ENCODE data around the gene TASP1. TPM values are rescaled to one million over a fixed set of nuclear protein-coding genes. Genes with fewer than 3 reads are reported as not detected.

TASP1 gene
- total RNA-seq, 1 donor from 2014 or later = 15.9 TPM

DNA sequence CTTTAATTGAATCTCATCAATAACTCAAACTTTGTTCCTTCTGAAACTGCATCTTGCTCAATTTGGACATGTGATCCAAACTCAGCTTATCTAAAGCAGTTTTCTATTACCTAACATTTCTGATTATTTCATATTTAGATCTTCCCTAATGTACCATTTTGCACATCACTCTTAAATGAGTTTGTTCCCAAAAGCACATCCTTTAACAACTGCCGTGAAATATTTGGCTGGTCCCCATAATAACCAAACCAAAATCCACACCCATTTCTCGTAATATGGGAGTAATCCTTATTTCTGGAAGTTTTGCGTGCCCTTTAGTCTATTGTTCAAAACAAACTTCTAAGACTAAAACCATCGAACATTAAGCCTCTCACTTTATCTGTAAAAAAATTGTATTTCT, 94.9 kb downstream of the TASP1 start:
- H3K36me3 Mint-ChIP-seq (ENCODE audit: low read depth, unreplicated experiment) = no peaks in the 10 kb centered on the region
- no peak for TF ChIP-seq CTCF (IDR thresholded peaks at IDR 0.05; ENCODE audit: unreplicated experiment)
- H3K27me3 Mint-ChIP-seq (ENCODE audit: unreplicated experiment) = no peaks in the 10 kb centered on the region
- H3K4me1 Mint-ChIP-seq (ENCODE audit: unreplicated experiment) = peaks cover 21% of the 10 kb centered on the region
- no peak overlapping the region for H3K27ac Mint-ChIP-seq (ENCODE audit: unreplicated experiment)
- no peaks in the 10 kb centered on the region for H3K9me3 Mint-ChIP-seq (ENCODE audit: unreplicated experiment)
- H3K4me3 Mint-ChIP-seq (ENCODE audit: unreplicated experiment) = no peak overlapping the region
- no peak for DNase-seq (ENCODE audit: low spot score)

GRCh38 chr20:13535627-13536026, 103.1 kb downstream of the TASP1 start:
- DNase-seq (ENCODE audit: low spot score) = no peak
- H3K4me1 Mint-ChIP-seq (ENCODE audit: unreplicated experiment) = no peaks in the 10 kb centered on the region
- no peak overlapping the region for H3K4me3 Mint-ChIP-seq (ENCODE audit: unreplicated experiment)
- TF ChIP-seq CTCF (IDR thresholded peaks at IDR 0.05; ENCODE audit: unreplicated experiment) = no peak
- H3K27me3 Mint-ChIP-seq (ENCODE audit: unreplicated experiment) = no peaks in the 10 kb centered on the region
- no peaks in the 10 kb centered on the region for H3K9me3 Mint-ChIP-seq (ENCODE audit: unreplicated experiment)
- H3K27ac Mint-ChIP-seq (ENCODE audit: unreplicated experiment) = no peak overlapping the region
- no peaks in the 10 kb centered on the region for H3K36me3 Mint-ChIP-seq (ENCODE audit: low read depth, unreplicated experiment)

- Mint-ChIP-seq H3K4me1 (ENCODE audit: unreplicated experiment) (no peaks in the 10 kb centered on the region), H3K27me3 (ENCODE audit: unreplicated experiment) (no peaks in the 10 kb centered on the region), H3K9me3 (ENCODE audit: unreplicated experiment) (no peaks in the 10 kb centered on the region), H3K36me3 (ENCODE audit: low read depth, unreplicated experiment) (no peaks in the 10 kb centered on the region), H3K27ac (ENCODE audit: unreplicated experiment) (no peak overlapping the region), H3K4me3 (ENCODE audit: unreplicated experiment) (no peak overlapping the region)
- no peak for TF ChIP-seq CTCF (IDR thresholded peaks at IDR 0.05; ENCODE audit: unreplicated experiment)
- DNase-seq (ENCODE audit: low spot score) = no peak
Observed at GRCh38 chr20:13533946-13534345, 104.8 kb downstream of the TASP1 start.

- Mint-ChIP-seq H3K9me3 (ENCODE audit: unreplicated experiment) (no peaks in the 10 kb centered on the region), H3K4me1 (ENCODE audit: unreplicated experiment) (no peaks in the 10 kb centered on the region), H3K27ac (ENCODE audit: unreplicated experiment) (no peak overlapping the region), H3K36me3 (ENCODE audit: low read depth, unreplicated experiment) (peaks cover 8% of the 10 kb centered on the region), H3K4me3 (ENCODE audit: unreplicated experiment) (no peak overlapping the region), H3K27me3 (ENCODE audit: unreplicated experiment) (no peaks in the 10 kb centered on the region)
- DNase-seq (ENCODE audit: low spot score) = no peak
- TF ChIP-seq CTCF (IDR thresholded peaks at IDR 0.05; ENCODE audit: unreplicated experiment) = no peak
Observed at GRCh38 chr20:13530146-13530545, 108.6 kb downstream of the TASP1 start.

DNA sequence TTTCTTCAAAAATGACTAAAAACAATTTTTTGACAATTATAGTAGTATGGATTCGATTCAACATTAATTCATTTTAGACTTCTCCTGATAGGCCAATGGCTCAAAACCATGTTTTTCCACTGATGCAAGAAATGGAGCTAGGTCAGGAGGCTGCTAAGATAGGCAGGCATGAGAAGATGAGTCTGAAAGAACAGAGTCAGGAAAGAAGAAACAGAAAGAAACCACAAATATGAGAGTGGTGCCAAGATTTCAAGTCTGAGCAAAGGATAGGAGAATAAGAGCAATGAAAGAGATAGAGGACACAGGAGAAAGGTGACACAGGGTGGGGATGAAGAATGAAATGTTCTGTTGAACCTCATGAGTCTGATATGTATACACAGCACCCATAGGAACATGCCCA, 112.2 kb downstream of the TASP1 start:
- TF ChIP-seq CTCF (IDR thresholded peaks at IDR 0.05; ENCODE audit: unreplicated experiment) = no peak
- Mint-ChIP-seq H3K27ac (ENCODE audit: unreplicated experiment) (no peak overlapping the region), H3K4me1 (ENCODE audit: unreplicated experiment) (no peaks in the 10 kb centered on the region), H3K27me3 (ENCODE audit: unreplicated experiment) (no peaks in the 10 kb centered on the region), H3K36me3 (ENCODE audit: low read depth, unreplicated experiment) (peaks cover 22% of the 10 kb centered on the region), H3K4me3 (ENCODE audit: unreplicated experiment) (no peak overlapping the region), H3K9me3 (ENCODE audit: unreplicated experiment) (no peaks in the 10 kb centered on the region)
- no peak for DNase-seq (ENCODE audit: low spot score)
